NK-92 (cell line): ENCODE data around the gene IPCEF1.

ENCODE experiments used
- DNase-seq: peaks from one replicate; lab custom pipeline; 2025; ENCODE audit not compliant: unreplicated experiment; lab: John Stamatoyannopoulos, UW

IPCEF1 gene

GRCh38 chr6:154298297-154298696 lies 58.3 kb downstream of the IPCEF1 start:
- DNase-seq, result no peak

GRCh38 chr6:154297721-154298120 lies 58.9 kb downstream of the IPCEF1 start:
- DNase-seq, result no peak

- no peak for DNase-seq
Observed at GRCh38 chr6:154297210-154297609, 59.4 kb downstream of the IPCEF1 start.

GRCh38 chr6:154295733-154296132 lies 60.9 kb downstream of the IPCEF1 start:
- no peak for DNase-seq

GRCh38 chr6:154292855-154293519 lies 63.6 kb downstream of the IPCEF1 start:
- DNase-seq, result no peak

GRCh38 chr6:154292066-154292465 lies 64.5 kb downstream of the IPCEF1 start:
- DNase-seq, result no peak

GRCh38 chr6:154289818-154290508 lies 66.6 kb downstream of the IPCEF1 start:
- DNase-seq, result no peak

- no peak for DNase-seq
Observed at GRCh38 chr6:154285826-154286225, 70.8 kb downstream of the IPCEF1 start.

- DNase-seq, result no peak
Observed at GRCh38 chr6:154284313-154284853, 72.2 kb downstream of the IPCEF1 start.

- no peak for DNase-seq
Observed at GRCh38 chr6:154280521-154280920, 76.1 kb downstream of the IPCEF1 start.

- no peak for DNase-seq
Observed at GRCh38 chr6:154277629-154278017, 79.0 kb downstream of the IPCEF1 start.

GRCh38 chr6:154276810-154277628 lies 79.6 kb downstream of the IPCEF1 start:
- no peak for DNase-seq

- no peak for DNase-seq
Observed at GRCh38 chr6:154274168-154274567, 82.4 kb downstream of the IPCEF1 start.

- DNase-seq, result no peak
Observed at GRCh38 chr6:154268486-154268885, 88.1 kb downstream of the IPCEF1 start.

GRCh38 chr6:154267508-154268106 lies 89.0 kb downstream of the IPCEF1 start:
- DNase-seq, result no peak

GRCh38 chr6:154266560-154267099 lies 90.0 kb downstream of the IPCEF1 start:
- no peak for DNase-seq

GRCh38 chr6:154261688-154262397 lies 94.8 kb downstream of the IPCEF1 start:
- no peak for DNase-seq

- no peak for DNase-seq
Observed at GRCh38 chr6:154258064-154258757, 98.4 kb downstream of the IPCEF1 start.

- no peak for DNase-seq
Observed at GRCh38 chr6:154257067-154257466, 99.5 kb downstream of the IPCEF1 start.

- DNase-seq, result no peak
Observed at GRCh38 chr6:154252678-154253077, 103.9 kb downstream of the IPCEF1 start.
